Measurements from ENCODE around the gene COX4I1. TPM values are rescaled to one million over a fixed set of nuclear protein-coding genes. Genes with fewer than 3 reads are reported as not detected.
"Not testable (repeated sequence)": the region's sequence is repeated elsewhere in the genome, so short reads cannot be mapped to it uniquely, and the experiment has no call there.

The COX4I1 gene
- total RNA-seq, 1 donor from 2014 or later = 332 TPM

DNA sequence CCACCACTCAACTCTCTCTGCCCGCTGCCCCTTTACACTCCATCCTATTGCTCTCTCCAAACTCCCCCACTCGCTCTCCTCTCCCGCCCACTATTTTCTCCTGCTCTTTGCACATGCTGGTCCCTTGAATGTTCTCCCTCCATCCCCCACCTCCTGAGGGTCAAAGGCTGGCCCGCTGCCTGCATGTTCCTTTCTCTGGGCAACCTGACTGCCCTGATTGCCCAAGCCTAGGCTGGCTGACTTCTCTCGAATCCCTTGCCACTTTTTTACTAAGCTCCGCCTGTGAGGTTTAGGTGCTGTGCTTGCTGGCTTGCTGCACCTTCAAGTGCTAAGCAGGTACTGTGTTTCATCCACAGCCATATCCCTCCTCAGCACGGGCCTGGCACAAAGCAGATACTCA, 2.9 kb upstream of the COX4I1 start:
- H3K4me3 ChIP-seq (ENCODE audit: low read length in 3 of 3) = no peak overlapping the region
- H3K27ac ChIP-seq (ENCODE audit: low read depth, low read length) = no peak overlapping the region
- peaks cover 21 to 38% (median 28%) of the 10 kb centered on the region in 3 donors for H3K4me1 ChIP-seq (ENCODE audit: control insufficient read depth in 3 of 3, insufficient read depth in 3 of 3, low read length in 3 of 3)
- H3K27me3 ChIP-seq (ENCODE audit: control insufficient read depth in 3 of 3, insufficient read depth in 3 of 3, low read length in 3 of 3) = no peaks in the 10 kb centered on the region
- H3K36me3 ChIP-seq (ENCODE audit: control insufficient read depth in 3 of 3, insufficient read depth in 3 of 3, low read length in 3 of 3) = peaks cover 23 to 38% (median 35%) of the 10 kb centered on the region in 3 donors
- no peaks in the 10 kb centered on the region for H3K9me3 ChIP-seq (ENCODE audit: control insufficient read depth in 3 of 3, low read length in 3 of 3)
- no peak overlapping the region for H3K9ac ChIP-seq (ENCODE audit: low read depth in 1 of 3, low read length in 3 of 3)

- Histone ChIP-seq H3K4me3 (ENCODE audit: low read length in 3 of 3) (peak overlapping the region; percentile 94 to 98 (median 94)), H3K4me1 (ENCODE audit: control insufficient read depth in 3 of 3, insufficient read depth in 3 of 3, low read length in 3 of 3) (peaks cover 21 to 40% (median 30%) of the 10 kb centered on the region in 3 donors), H3K27me3 (ENCODE audit: control insufficient read depth in 3 of 3, insufficient read depth in 3 of 3, low read length in 3 of 3) (no peaks in the 10 kb centered on the region), H3K9ac (ENCODE audit: low read depth in 1 of 3, low read length in 3 of 3) (peak overlapping the region; percentile 96 to 97 (median 96)), H3K9me3 (ENCODE audit: control insufficient read depth in 3 of 3, low read length in 3 of 3) (no peaks in the 10 kb centered on the region), H3K27ac (ENCODE audit: low read depth, low read length) (no peak overlapping the region), H3K36me3 (ENCODE audit: control insufficient read depth in 3 of 3, insufficient read depth in 3 of 3, low read length in 3 of 3) (peaks cover 37 to 45% (median 41%) of the 10 kb centered on the region in 3 donors)
Measured at GRCh38 chr16:85798283-85798776, 1.2 kb upstream of the COX4I1 start.

GRCh38 chr16:85798901-85799496, 496 bp upstream of the COX4I1 start:
- H3K4me1 ChIP-seq (ENCODE audit: control insufficient read depth in 3 of 3, insufficient read depth in 3 of 3, low read length in 3 of 3) = peaks cover 21 to 40% (median 30%) of the 10 kb centered on the region in 3 donors
- peaks cover 44 to 48% (median 45%) of the 10 kb centered on the region in 3 donors for H3K36me3 ChIP-seq (ENCODE audit: control insufficient read depth in 3 of 3, insufficient read depth in 3 of 3, low read length in 3 of 3)
- H3K9ac ChIP-seq (ENCODE audit: low read depth in 1 of 3, low read length in 3 of 3) = peak overlapping the region; percentile 96 to 97 (median 96)
- H3K4me3 ChIP-seq (ENCODE audit: low read length in 3 of 3) = peak overlapping the region; percentile 94 to 98 (median 94)
- H3K9me3 ChIP-seq (ENCODE audit: control insufficient read depth in 3 of 3, low read length in 3 of 3) = no peaks in the 10 kb centered on the region
- H3K27ac ChIP-seq (ENCODE audit: low read depth, low read length) = peak overlapping the region; percentile 88
- no peaks in the 10 kb centered on the region for H3K27me3 ChIP-seq (ENCODE audit: control insufficient read depth in 3 of 3, insufficient read depth in 3 of 3, low read length in 3 of 3)

DNA sequence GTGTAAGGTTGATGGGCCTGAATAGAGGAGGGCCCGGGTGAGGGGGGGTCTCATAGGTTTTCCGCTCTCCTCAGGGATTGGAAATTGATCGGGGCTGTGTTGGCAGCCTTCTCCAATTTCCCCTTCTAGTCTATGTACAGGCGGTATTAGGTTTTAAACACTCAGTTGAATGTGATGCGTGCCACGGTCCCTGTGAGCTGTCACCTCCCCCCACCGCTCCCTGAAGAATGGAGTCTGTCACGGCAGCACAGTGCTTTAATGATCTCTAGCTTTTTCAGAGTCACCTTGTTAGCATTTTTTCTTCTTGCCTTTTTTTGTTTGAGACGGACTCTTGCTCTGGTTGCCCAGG, 800 bp downstream of the COX4I1 start:
- Histone ChIP-seq H3K27ac (ENCODE audit: low read depth, low read length) (peak overlapping the region; percentile 88), H3K27me3 (ENCODE audit: control insufficient read depth in 3 of 3, insufficient read depth in 3 of 3, low read length in 3 of 3) (no peaks in the 10 kb centered on the region), H3K4me1 (ENCODE audit: control insufficient read depth in 3 of 3, insufficient read depth in 3 of 3, low read length in 3 of 3) (peaks cover 21 to 40% (median 30%) of the 10 kb centered on the region in 3 donors), H3K36me3 (ENCODE audit: control insufficient read depth in 3 of 3, insufficient read depth in 3 of 3, low read length in 3 of 3) (peaks cover 47 to 55% (median 51%) of the 10 kb centered on the region in 3 donors), H3K9ac (ENCODE audit: low read depth in 1 of 3, low read length in 3 of 3) (peak overlapping the region; percentile 93 to 97 (median 96)), H3K9me3 (ENCODE audit: control insufficient read depth in 3 of 3, low read length in 3 of 3) (no peaks in the 10 kb centered on the region), H3K4me3 (ENCODE audit: low read length in 3 of 3) (peak overlapping the region; percentile 94 to 98 (median 94))

DNA sequence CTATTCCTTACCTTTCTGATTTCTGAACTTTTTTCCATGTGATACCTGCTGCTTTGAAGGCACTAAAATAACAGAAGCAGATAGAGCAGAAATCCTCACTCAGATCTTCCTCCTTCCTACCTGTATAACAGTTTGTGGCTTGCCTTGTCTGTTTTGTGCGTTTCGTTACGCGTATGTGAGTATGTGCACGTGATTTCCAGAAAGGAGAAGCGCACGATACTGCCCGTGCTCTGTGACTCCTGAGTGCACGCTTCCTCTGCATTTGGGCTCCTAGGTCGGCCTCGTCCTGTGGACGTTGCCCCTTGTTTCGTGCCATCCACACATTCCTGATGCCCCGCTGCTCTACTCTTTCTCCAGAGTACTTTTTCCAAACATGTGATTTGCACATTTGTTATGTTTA, 4.1 kb downstream of the COX4I1 start:
- H3K27me3 ChIP-seq (ENCODE audit: control insufficient read depth in 3 of 3, insufficient read depth in 3 of 3, low read length in 3 of 3) = no peaks in the 10 kb centered on the region
- peaks cover 14 to 23% (median 20%) of the 10 kb centered on the region in 3 donors for H3K4me1 ChIP-seq (ENCODE audit: control insufficient read depth in 3 of 3, insufficient read depth in 3 of 3, low read length in 3 of 3)
- H3K4me3 ChIP-seq (ENCODE audit: low read length in 3 of 3) = no peak overlapping the region
- H3K27ac ChIP-seq (ENCODE audit: low read depth, low read length) = no peak overlapping the region
- H3K36me3 ChIP-seq (ENCODE audit: control insufficient read depth in 3 of 3, insufficient read depth in 3 of 3, low read length in 3 of 3) = peaks cover 52 to 54% (median 54%) of the 10 kb centered on the region in 3 donors
- no peak overlapping the region for H3K9ac ChIP-seq (ENCODE audit: low read depth in 1 of 3, low read length in 3 of 3)
- no peaks in the 10 kb centered on the region for H3K9me3 ChIP-seq (ENCODE audit: control insufficient read depth in 3 of 3, low read length in 3 of 3)

DNA sequence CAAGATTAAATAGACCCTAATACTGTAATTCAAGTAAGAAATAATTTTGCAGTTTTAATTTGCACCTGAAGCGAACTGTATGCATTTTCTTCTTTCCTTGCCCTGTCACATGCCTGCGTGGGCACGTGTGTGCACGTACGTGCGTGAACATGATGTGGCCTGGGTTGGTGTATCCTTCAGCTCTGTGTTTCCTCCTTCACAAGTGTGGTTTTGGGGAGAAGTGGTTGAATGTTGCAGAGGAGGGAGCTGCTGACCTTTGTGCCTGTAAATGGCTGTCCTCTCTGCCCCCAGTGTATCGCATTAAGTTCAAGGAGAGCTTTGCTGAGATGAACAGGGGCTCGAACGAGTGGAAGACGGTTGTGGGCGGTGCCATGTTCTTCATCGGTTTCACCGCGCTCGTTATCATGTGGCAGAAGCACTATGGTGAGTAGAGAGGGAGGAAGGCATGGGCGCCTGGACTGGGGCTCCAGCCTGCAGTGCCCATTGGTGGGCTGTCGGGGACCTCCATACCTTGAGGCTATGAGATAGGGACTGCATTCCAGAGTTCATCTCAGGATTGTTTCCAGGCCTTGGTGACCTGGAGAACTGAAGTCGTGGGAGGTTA, 6.0 kb downstream of the COX4I1 start:
- no peak overlapping the region for H3K9ac ChIP-seq (ENCODE audit: low read depth in 1 of 3, low read length in 3 of 3)
- H3K27me3 ChIP-seq (ENCODE audit: control insufficient read depth in 3 of 3, insufficient read depth in 3 of 3, low read length in 3 of 3) = peaks cover 0 to 3% (median 0%) of the 10 kb centered on the region in 3 donors
- peaks cover 52 to 54% (median 54%) of the 10 kb centered on the region in 3 donors for H3K36me3 ChIP-seq (ENCODE audit: control insufficient read depth in 3 of 3, insufficient read depth in 3 of 3, low read length in 3 of 3)
- H3K4me3 ChIP-seq (ENCODE audit: low read length in 3 of 3) = no peak overlapping the region
- no peak overlapping the region for H3K27ac ChIP-seq (ENCODE audit: low read depth, low read length)
- no peaks in the 10 kb centered on the region for H3K9me3 ChIP-seq (ENCODE audit: control insufficient read depth in 3 of 3, low read length in 3 of 3)
- H3K4me1 ChIP-seq (ENCODE audit: control insufficient read depth in 3 of 3, insufficient read depth in 3 of 3, low read length in 3 of 3) = peaks cover 9 to 13% (median 13%) of the 10 kb centered on the region in 3 donors

- Histone ChIP-seq H3K36me3 (ENCODE audit: control insufficient read depth in 3 of 3, insufficient read depth in 3 of 3, low read length in 3 of 3) (peaks cover 47 to 51% (median 50%) of the 10 kb centered on the region in 3 donors), H3K9me3 (ENCODE audit: control insufficient read depth in 3 of 3, low read length in 3 of 3) (no peaks in the 10 kb centered on the region), H3K9ac (ENCODE audit: low read depth in 1 of 3, low read length in 3 of 3) (no peak overlapping the region), H3K4me1 (ENCODE audit: control insufficient read depth in 3 of 3, insufficient read depth in 3 of 3, low read length in 3 of 3) (peaks cover 0 to 3% (median 3%) of the 10 kb centered on the region in 3 donors), H3K27ac (ENCODE audit: low read depth, low read length) (no peak overlapping the region), H3K4me3 (ENCODE audit: low read length in 3 of 3) (no peak overlapping the region), H3K27me3 (ENCODE audit: control insufficient read depth in 3 of 3, insufficient read depth in 3 of 3, low read length in 3 of 3) (peaks cover 1 to 8% (median 5%) of the 10 kb centered on the region in 3 donors)
Measured at GRCh38 chr16:85806539-85806938, 7.0 kb downstream of the COX4I1 start.

DNA sequence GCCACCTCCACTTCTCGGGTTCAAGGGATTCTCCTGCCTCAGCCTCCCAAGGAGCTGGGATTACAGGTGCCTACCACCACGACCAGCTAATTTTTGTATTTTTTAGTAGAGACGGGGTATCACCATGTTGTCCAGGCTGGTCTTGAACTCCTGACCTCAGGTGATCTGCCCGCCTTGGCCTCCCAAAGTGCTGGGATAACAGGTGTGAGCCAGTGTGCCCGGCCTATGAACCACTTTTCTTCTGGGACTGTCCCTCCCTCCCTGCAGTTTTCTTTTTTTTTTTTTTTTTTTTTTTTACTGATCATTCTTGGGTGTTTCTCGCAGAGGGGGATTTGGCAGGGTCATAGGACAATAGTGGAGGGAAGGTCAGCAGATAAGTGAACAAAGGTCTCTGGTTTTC, 7.8 kb downstream of the COX4I1 start:
- H3K27ac ChIP-seq (ENCODE audit: low read depth, low read length); H3K4me1 ChIP-seq (ENCODE audit: control insufficient read depth in 3 of 3, insufficient read depth in 3 of 3, low read length in 3 of 3); H3K4me3 ChIP-seq (ENCODE audit: low read length in 3 of 3); H3K9ac ChIP-seq (ENCODE audit: low read depth in 1 of 3, low read length in 3 of 3); H3K9me3 ChIP-seq (ENCODE audit: control insufficient read depth in 3 of 3, low read length in 3 of 3): not testable (repeated sequence)
- Histone ChIP-seq H3K36me3 (ENCODE audit: control insufficient read depth in 3 of 3, insufficient read depth in 3 of 3, low read length in 3 of 3) (peaks cover 39 to 44% (median 42%) of the 10 kb centered on the region in 3 donors), H3K27me3 (ENCODE audit: control insufficient read depth in 3 of 3, insufficient read depth in 3 of 3, low read length in 3 of 3) (peaks cover 6 to 14% (median 9%) of the 10 kb centered on the region in 3 donors)

- H3K27ac ChIP-seq (ENCODE audit: low read depth, low read length); H3K9ac ChIP-seq (ENCODE audit: low read depth in 1 of 3, low read length in 3 of 3); H3K4me1 ChIP-seq (ENCODE audit: control insufficient read depth in 3 of 3, insufficient read depth in 3 of 3, low read length in 3 of 3); H3K4me3 ChIP-seq (ENCODE audit: low read length in 3 of 3); H3K9me3 ChIP-seq (ENCODE audit: control insufficient read depth in 3 of 3, low read length in 3 of 3): not testable (repeated sequence)
- peaks cover 32 to 39% (median 35%) of the 10 kb centered on the region in 3 donors for H3K36me3 ChIP-seq (ENCODE audit: control insufficient read depth in 3 of 3, insufficient read depth in 3 of 3, low read length in 3 of 3)
- peaks cover 11 to 18% (median 12%) of the 10 kb centered on the region in 3 donors for H3K27me3 ChIP-seq (ENCODE audit: control insufficient read depth in 3 of 3, insufficient read depth in 3 of 3, low read length in 3 of 3)
Measured at GRCh38 chr16:85808104-85808503, 8.6 kb downstream of the COX4I1 start.

GRCh38 chr16:85808926-85809325, 9.4 kb downstream of the COX4I1 start:
- H3K27me3 ChIP-seq (ENCODE audit: control insufficient read depth in 3 of 3, insufficient read depth in 3 of 3, low read length in 3 of 3) = peaks cover 17 to 23% (median 17%) of the 10 kb centered on the region in 3 donors
- no peak overlapping the region for H3K9ac ChIP-seq (ENCODE audit: low read depth in 1 of 3, low read length in 3 of 3)
- H3K9me3 ChIP-seq (ENCODE audit: control insufficient read depth in 3 of 3, low read length in 3 of 3) = no peaks in the 10 kb centered on the region
- H3K4me1 ChIP-seq (ENCODE audit: control insufficient read depth in 3 of 3, insufficient read depth in 3 of 3, low read length in 3 of 3) = peaks cover 0 to 3% (median 0%) of the 10 kb centered on the region in 3 donors
- H3K4me3 ChIP-seq (ENCODE audit: low read length in 3 of 3) = no peak overlapping the region
- H3K27ac ChIP-seq (ENCODE audit: low read depth, low read length) = no peak overlapping the region
- H3K36me3 ChIP-seq (ENCODE audit: control insufficient read depth in 3 of 3, insufficient read depth in 3 of 3, low read length in 3 of 3) = peaks cover 24 to 30% (median 26%) of the 10 kb centered on the region in 3 donors

All from skeletal muscle tissue (tissue), 4 donors.